Measurements from ENCODE around the gene CPLX1. TPM values are rescaled to one million over a fixed set of nuclear protein-coding genes. Genes with fewer than 3 reads are reported as not detected.

Gene CPLX1
- total RNA-seq, 4 donors from 2014 or later = 1.8 to 2.4 (median 2.4) TPM; not detected in 1

DNA sequence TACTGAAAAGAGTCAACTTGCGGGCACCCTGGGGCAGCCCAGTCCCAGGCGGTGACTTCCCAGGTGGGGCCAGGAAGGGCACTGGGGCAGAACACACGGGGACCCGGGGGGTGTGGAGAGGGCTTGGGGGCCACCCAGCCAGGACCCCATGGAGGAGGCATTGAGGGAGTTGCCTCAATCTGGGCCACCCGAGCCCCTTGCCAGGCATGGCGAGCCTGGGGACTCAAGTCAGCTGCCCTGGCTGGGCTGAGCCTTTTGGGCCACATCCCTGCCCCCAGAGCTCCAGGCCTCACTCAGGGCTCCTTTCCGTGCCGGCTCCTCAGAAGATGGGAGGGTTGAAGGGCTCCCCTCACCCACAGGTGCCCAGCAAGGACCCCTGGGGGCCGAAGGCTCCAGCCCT is 6.6 kb upstream of the CPLX1 start:
- H3K27me3 ChIP-seq = peaks cover 0 to 36% of the 10 kb centered on the region in 2 donors
- no peaks in the 10 kb centered on the region for H3K36me3 ChIP-seq
- no peak for DNase-seq (ENCODE audit: low spot score in 2 of 2)
- peaks cover 0 to 49% (median 0%) of the 10 kb centered on the region in 4 donors for H3K9me3 ChIP-seq
- TF ChIP-seq, protein P1, sequence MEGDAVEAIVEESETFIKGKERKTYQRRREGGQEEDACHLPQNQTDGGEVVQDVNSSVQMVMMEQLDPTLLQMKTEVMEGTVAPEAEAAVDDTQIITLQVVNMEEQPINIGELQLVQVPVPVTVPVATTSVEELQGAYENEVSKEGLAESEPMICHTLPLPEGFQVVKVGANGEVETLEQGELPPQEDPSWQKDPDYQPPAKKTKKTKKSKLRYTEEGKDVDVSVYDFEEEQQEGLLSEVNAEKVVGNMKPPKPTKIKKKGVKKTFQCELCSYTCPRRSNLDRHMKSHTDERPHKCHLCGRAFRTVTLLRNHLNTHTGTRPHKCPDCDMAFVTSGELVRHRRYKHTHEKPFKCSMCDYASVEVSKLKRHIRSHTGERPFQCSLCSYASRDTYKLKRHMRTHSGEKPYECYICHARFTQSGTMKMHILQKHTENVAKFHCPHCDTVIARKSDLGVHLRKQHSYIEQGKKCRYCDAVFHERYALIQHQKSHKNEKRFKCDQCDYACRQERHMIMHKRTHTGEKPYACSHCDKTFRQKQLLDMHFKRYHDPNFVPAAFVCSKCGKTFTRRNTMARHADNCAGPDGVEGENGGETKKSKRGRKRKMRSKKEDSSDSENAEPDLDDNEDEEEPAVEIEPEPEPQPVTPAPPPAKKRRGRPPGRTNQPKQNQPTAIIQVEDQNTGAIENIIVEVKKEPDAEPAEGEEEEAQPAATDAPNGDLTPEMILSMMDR (IDR thresholded peaks at IDR 0.05) = no peak
- TF ChIP-seq POLR2A (IDR thresholded peaks at IDR 0.05) = no peak
- TF ChIP-seq EP300 (IDR thresholded peaks at IDR 0.05) = no peak
- H3K4me3 ChIP-seq = no peak overlapping the region
- no peak overlapping the region for H3K27ac ChIP-seq
- H3K4me1 ChIP-seq = no peaks in the 10 kb centered on the region
- 86 to 89% methylated on average over 3 to 7 of the region's 9 CpGs for WGBS, 2 donors

GRCh38 chr4:832108-832507 is 6.2 kb upstream of the CPLX1 start:
- peaks cover 0 to 2% (median 0%) of the 10 kb centered on the region in 4 donors for H3K4me1 ChIP-seq
- TF ChIP-seq EP300 (IDR thresholded peaks at IDR 0.05) (no peak), POLR2A (IDR thresholded peaks at IDR 0.05) (no peak)
- TF ChIP-seq, protein P1 (IDR thresholded peaks at IDR 0.05) = no peak
- H3K36me3 ChIP-seq = no peaks in the 10 kb centered on the region
- no peak overlapping the region for H3K4me3 ChIP-seq
- no peak for DNase-seq (ENCODE audit: low spot score in 2 of 2)
- H3K9me3 ChIP-seq = peaks cover 0 to 45% (median 0%) of the 10 kb centered on the region in 4 donors
- peaks cover 0 to 41% of the 10 kb centered on the region in 2 donors for H3K27me3 ChIP-seq
- no peak overlapping the region for H3K27ac ChIP-seq
- 79 to 80% methylated on average over 3 to 5 of the region's 7 CpGs for WGBS, 2 donors

DNA sequence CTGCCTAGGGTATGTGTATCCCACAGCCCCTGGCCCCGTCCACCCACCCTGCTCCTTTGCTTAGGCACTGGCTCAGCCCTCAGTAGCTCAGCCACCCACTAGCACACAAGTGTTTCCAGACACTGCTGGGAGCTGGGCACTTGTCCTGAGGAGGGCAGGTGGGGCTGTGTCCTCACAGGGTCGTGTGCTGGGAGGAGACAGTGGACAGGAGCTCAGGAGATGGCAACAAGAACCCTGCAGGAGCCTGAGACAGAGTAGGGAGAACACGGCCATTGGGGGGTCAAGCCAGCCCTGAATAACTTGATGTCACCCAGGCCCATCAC is 5.5 kb upstream of the CPLX1 start:
- TF ChIP-seq POLR2A (IDR thresholded peaks at IDR 0.05) (no peak), EP300 (IDR thresholded peaks at IDR 0.05) (no peak)
- TF ChIP-seq, protein P1 (IDR thresholded peaks at IDR 0.05) = no peak
- H3K4me3 ChIP-seq = no peak overlapping the region
- peaks cover 0 to 47% of the 10 kb centered on the region in 2 donors for H3K27me3 ChIP-seq
- H3K4me1 ChIP-seq = peaks cover 0 to 9% (median 5%) of the 10 kb centered on the region in 4 donors
- H3K27ac ChIP-seq = no peak overlapping the region
- 43 to 67% methylated on average over 2 of the region's 3 CpGs for WGBS, 2 donors
- DNase-seq (ENCODE audit: low spot score in 2 of 2) = no peak
- H3K36me3 ChIP-seq = no peaks in the 10 kb centered on the region
- peaks cover 0 to 38% (median 0%) of the 10 kb centered on the region in 4 donors for H3K9me3 ChIP-seq

- Histone ChIP-seq H3K4me1 (peaks cover 0 to 11% (median 6%) of the 10 kb centered on the region in 4 donors), H3K27ac (no peak overlapping the region), H3K9me3 (peaks cover 0 to 32% (median 0%) of the 10 kb centered on the region in 4 donors), H3K27me3 (peaks cover 0 to 48% of the 10 kb centered on the region in 2 donors), H3K36me3 (no peaks in the 10 kb centered on the region), H3K4me3 (no peak overlapping the region)
- no peak for DNase-seq (ENCODE audit: low spot score in 2 of 2)
- 49 to 50% methylated on average over 16 to 20 of the region's 23 CpGs for WGBS, 2 donors
- no peak for TF ChIP-seq POLR2A (IDR thresholded peaks at IDR 0.05)
- TF ChIP-seq, protein P1 (IDR thresholded peaks at IDR 0.05) = no peak
- TF ChIP-seq EP300 (IDR thresholded peaks at IDR 0.05) = no peak
These were observed 4.9 kb upstream of the CPLX1 start for GRCh38 chr4:830601-831482.

Data from tibial nerve (tissue), 4 donors.